ENCODE results near the gene THBS4.

The THBS4 gene

DNA sequence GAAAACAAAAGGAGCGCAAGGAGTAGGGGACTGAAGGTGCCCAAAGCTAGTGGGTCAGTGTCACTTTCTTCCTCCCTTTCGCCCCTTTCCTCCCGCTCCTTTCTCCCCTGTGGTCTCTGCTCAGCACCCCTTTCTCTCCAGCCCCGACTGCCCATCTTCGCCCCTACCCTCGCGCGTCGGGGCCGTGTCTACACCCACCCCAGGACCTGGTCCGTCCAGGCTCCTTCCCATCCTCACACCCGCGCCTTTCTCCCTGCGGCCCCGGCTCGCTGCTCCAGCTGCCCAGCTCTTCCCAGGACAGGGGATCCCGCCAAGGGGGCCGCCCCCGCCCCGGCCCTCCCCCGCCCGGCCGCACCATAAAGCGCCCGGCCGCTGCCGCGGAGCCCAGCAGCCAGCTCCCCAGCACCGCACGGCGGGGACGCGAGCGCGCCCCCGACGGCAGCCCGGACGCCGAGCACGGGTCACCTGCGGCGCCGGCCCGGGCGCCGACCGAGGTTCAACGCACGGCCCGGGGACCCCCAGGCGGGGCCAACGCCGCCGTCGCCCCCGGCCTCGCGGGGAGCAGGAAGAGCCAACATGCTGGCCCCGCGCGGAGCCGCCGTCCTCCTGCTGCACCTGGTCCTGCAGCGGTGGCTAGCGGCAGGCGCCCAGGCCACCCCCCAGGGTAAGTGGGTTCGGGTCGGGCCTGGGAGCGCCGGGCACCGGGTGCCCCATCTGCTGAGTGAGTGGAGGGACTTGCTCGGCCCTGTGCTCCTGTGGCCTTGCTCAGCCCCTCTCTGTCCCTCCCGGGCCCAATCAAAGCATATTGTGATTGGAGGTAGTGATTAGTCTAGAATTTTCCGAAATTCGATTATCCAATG is at the start of gene THBS4:
Gene THBS4, plus strand, starts transcription at position 387 of the 860 bp plus-strand sequence. Its CDS starts 190 bp downstream, at position 577.
- DNase-seq = no peak

DNA sequence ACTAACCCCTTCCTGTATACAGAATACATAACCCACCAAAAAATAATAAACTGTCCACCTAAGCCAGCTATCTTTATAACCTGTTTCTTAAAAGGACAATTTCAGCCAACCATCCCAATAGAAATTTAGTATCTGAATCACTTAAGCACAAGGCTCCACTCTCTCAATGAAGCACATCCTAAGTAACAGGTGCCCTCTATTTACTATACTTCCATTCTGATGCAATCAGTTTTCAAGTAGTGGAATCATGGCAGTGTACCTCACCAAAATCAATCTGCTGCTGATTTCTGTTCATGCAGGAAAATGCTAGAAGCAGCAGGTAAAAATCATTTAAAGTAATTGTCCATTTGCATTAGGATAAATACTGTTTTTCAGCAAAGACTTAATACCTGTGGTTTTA is 48.9 kb upstream of the THBS4 start:
- DNase-seq = no peak

DNA sequence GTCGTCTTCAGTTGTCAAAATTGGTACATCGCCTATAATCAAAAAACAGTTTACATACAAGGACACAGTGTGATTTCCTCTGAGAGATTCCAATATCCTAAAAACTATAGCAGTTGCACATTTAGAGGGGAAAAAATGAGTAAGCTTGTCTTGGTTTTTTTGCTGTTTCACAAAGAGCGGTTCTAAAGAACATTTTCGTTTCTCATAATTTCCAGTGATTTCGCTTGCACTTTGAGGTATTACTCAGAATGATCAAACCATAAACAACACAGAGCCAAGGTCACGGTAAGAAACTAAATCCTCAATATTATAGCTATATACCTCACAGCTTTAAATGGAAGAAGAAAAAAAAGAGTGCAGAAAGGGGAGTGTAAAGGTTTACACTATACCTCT is 44.9 kb upstream of the THBS4 start:
- DNase-seq = no peak

DNA sequence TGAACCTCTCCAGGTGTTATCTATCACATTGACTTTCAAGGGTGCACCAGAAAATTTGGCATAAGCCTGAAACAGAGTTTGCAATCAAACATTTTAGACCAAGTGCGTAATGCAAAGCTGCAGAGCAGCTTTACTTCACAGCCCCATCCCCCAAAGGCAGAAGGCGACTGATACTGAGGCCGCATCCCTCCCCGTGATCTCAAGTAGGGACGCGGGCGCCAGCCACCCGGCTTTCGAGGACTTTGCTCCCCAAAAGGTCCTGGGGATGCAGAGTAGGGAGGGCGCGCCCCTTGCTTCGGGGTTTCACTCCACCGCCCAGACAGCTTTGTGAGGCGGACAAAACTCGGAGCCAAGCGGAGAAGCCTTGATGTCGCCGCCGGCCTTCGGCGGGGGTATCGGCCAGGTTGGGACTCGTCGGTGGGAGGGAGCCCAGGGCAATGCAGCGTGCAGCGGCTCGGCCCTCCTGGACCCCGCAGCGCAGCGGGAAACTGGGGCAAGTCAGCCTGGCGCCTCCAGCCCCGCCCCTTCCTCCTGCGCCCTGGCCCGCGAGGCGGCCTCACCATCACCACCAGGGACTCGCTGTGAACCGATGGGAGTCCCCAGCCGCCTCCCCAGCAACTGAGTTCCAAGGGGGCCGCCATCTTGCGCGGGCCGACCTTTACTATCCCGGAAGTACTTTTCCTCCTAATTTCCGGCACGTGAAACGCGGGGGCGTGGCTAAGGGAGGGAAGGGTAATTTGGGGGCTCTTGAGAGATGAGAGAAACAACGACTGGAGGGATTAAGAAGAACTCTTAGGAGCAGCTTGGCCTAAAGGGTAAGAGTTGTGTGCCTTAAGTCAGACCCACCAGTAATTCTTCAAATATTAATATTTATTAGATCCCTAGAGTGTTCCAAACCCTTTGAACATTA is 44.3 kb upstream of the THBS4 start, which contains the start of gene MTX3:
Gene MTX3, minus strand, starts transcription at position 665 of the 910 bp plus-strand sequence. Its CDS starts 24 bp downstream, at position 641.
- peak; percentile 94 for DNase-seq

DNA sequence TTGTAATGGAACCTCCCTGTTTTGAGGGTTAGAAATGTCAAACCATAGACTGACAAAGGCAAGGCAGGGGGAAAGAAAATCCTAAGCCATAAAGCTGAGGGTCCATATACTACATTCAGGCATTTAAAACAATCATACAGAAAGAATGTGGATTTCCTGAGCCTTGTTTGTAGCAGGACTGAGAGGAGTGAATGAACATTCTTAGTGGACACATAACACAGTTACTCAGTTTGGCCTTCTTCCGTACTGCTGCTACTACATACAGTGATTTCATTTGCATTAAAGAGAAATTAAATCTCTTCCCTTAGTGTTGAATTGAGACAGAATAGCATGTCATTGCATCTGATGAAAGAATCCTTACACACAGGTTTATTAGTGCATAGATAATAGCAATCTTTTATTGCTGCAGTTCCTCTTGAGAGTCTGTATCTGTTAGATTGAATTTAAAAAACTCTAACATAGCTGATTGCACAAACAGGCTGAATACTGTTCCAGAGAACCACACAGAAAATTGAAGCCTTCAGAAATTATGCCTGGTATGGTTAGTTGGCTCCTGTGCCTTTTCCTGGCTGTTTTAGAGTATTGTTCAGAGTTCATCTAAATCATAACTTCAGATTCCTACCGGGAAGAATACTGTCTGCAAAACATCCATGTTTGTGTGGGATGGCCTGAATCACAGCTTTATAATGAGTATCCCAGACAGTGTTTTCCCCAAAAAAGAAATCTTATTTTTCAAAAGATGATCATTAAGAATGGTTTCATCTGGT is 42.1 kb upstream of the THBS4 start:
- DNase-seq = no peak

DNA sequence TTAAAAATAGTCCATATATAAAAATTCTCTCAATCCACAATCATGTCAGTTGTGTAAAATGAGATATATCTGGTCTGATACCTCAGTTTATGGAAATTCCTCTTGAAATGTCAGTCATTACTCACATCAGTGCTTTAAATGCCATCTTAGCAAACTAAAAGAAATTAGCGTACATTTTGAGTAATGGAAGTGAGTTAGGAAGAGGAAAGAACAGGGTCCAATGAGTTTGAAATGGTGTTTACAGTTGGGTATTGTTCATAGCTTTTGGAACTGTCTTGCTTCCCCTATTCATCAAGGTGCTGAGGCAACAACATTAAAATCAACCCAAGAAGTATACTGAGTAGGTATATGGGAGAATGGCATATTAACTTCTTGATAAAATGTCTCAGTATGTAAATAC is 35.4 kb upstream of the THBS4 start:
- DNase-seq = no peak

DNA sequence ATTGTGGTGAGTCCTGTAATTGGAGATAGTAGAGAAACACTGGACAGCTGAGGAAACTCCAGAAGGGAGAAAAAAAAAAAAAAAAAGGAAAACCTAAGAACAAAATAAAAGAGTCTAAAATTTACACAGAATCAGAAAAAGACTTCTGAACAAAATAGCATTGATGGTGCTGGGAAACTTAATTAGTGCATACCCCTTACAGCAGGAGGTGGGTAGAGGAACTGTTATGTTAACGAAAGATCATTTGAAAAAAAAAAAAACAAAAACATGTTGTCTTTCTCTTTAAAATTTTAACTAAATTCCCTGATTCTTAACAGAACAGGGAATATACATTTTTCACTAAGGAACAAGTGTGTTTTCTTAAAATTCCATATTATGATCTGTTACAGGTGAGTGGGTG is 32.5 kb upstream of the THBS4 start:
- DNase-seq = no peak

DNA sequence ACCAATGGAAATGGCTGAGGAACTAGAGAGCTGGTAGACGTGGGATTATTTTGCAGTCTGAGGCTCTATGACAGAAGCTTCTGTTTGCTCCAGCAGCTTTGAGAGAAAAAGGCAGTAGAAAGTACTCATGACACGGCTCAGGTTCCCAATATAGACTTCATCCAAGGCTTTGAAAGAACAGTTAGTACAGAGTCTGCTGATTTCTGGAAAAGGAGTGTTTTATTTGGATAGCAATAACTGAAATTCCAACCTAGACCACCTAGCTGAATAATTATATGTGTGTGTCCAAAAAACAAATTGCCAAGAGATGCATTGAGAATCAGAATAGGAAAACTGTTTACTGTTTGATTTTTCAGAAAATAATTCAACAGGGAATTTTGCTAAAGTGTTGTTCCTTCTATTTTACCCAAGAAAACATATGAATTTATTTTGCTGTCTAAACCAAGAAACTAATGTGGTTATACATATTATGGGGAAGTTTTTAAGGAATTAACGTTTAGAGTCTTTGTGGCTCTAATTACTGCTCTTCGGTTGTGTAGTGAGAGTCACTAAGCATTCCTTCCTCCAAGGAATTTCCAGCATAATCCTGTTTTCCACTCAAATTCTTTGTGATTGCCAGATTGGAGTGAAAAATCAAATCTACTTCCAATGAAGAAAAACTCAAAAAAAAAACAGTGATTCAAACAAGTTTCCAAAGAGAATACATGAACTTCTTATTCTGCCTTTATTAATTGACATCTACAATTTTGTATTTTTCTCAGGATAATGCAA is 26.0 kb upstream of the THBS4 start:
- no peak for DNase-seq

DNA sequence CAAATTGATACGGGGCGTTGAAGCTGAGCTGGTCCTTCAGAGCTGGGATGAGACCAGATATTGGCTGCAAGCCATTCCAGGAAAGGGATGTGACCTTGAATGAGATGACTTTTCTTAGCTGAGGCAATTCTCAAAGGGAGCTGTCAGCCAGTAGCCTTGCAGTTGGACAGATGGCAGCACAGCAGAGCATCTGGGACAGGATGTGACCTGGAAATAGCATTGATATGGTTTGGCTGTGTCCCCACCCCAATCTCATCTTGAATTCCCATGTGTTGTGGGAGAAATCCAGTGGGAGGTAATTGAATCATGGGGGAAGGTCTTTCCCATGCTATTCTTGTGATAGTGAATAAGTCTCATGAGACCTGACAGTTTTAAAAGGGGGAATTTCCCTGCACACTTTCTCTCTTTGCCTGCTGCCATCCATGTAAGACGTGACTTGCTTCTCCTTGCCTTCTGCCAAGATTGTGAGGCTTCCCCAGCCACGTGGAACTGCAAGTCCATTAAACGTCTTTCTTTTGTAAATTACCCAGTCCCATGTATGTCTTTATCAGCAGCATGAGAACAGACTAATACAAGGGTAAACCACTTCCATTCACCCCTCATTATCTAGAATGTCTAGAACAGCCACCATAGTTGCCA is 24.3 kb upstream of the THBS4 start:
- no peak for DNase-seq

DNA sequence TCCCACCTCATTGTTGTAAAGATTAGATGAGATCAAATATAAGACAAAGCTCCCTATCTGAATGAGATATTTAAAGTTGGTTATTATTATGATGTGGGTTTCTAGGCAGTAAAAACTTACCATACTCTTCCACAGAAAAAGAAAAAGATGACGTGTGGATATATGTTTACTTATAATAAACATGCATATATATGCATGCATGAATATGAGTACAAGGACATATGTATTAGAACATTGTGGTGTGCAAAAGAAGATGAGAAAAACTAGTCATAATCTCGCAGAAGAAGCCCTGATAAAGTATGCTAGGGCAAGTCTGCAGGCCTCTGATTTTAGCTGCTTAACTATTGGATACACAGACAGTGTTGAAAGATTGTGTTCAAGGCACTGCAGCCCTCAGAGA is 10.1 kb upstream of the THBS4 start:
- no peak for DNase-seq

DNA sequence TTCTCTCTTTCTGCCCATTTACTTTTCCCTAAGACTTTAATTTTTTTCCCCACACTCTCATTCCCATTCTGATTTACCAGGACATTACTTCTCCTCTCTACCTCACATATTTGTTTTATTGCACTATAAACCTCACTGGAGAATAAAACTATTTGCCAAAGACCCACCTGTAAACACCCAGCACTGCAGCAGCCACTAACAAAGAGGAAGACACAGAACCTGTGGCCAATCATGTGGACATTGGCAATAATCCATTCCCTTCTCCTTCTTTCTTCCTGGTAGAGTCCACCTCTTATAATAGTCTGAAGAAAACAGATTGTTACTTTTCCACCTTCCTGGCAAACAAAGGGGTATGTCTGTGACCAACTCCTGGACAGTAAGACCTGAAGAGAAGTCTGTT is 8.3 kb upstream of the THBS4 start:
- no peak for DNase-seq

DNA sequence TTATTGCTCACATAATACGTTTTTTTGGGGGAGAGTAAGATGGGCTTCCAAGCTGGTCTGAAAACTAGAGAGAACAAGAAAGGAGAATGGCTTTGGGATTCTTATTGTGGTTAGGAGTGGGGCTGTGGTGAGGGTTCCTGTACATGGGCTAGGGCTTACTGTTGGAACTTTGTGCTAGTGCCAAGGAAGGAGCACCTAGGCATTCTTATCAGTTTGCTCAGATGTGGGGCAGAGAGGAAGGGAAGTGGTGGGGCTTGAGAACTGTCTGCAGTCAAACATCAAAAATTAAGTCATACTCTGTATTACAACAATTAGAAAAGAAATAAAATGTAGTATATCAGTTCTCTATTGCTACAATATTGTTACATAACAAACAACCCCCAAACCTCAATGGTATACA is 4.0 kb upstream of the THBS4 start:
- no peak for DNase-seq

DNA sequence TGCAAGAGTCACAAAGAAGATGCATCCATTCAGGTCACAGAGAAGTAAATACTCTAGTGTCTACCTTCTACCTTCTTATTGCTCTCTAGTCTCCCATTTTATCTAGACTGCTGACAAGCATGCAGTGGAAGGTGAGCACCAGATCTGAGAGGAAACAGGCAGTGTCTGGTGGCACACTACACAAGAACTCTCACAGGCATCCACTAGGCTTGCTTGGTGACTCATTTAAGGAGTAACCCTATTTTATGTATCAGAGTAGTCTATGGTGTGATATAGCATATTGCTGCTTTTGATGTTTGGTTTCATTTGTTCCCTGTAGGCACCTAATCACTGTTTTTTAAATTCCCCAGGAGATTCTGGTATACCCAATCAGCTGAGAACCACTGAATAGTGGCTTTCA is 1.6 kb upstream of the THBS4 start:
- DNase-seq = peak; percentile 44

DNA sequence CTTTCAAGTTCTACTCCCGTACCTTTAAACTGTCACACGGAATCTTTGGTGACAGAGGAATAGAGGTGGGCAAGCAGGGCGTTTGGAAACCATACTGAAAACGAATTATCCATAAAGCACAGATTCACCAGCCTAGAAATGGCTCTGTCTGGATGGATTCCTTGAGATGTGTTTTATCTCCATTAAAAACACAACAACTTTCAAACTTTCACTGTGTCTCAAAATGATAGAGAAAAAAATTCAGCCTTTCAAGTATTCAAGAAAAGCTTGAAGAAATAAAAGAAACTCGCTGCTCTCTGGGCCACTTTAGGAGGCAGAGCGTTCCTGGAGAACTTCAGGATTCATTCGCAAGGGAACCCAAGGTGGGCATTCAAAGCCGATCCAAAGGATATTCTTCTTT is 589 bp upstream of the THBS4 start:
- DNase-seq = no peak

DNA sequence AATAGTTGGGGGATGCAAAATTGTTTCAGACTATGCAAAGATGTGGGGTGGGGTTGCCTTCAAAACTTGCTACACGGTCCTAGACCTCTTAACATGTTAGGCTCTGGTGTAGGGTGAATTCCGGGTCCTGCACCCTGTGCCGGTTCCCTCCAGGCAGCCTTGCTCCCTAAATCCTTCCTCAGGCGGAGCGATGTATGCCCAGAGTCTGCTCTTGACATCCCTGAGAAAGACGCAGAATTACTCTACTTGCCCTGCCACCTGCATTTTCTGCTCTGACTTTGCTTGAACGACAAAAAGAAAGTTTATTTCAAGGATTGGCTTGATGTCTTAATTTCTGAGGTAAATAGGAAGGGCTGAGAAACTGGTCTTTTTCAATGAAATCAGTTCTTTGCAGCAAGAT is 691 bp downstream of the THBS4 start:
- no peak for DNase-seq

DNA sequence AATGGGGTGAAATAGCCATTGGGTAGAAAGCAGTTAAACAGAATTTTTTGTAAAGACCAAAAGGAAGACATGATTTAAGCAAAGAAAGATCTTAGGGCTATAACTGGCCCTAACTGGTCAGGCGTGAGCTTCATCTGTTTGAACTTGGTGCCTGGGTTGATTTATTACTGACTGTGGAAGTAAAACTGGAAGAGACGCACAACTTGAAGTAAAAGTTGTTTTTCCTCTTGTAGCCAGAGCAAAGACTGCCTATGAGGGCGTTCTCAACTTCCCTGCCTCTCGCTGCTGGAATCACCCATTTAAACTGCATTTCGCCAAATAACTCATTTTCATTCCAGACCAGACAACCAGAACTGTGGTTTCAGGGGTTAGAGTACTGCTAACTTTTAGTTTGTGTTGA is 1.5 kb downstream of the THBS4 start:
- no peak for DNase-seq

DNA sequence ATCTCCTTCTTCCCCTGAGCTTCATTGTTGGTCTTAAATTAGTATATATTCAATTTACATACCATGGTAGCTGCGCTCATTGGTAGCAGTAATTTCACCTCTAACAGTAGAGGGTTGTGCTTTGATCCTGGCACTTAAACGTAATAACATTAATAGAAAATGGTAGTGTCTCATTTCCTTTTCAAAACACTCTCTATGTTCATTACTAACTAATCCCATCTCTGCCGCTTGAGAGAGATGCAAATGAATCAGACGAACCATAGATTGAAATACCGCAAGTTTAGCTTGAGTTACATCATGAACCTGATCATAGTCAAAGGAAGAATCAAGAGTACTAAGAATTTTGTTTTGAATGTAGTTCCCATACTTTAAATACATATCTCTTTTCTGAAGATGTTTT is 2.2 kb downstream of the THBS4 start:
- no peak for DNase-seq

DNA sequence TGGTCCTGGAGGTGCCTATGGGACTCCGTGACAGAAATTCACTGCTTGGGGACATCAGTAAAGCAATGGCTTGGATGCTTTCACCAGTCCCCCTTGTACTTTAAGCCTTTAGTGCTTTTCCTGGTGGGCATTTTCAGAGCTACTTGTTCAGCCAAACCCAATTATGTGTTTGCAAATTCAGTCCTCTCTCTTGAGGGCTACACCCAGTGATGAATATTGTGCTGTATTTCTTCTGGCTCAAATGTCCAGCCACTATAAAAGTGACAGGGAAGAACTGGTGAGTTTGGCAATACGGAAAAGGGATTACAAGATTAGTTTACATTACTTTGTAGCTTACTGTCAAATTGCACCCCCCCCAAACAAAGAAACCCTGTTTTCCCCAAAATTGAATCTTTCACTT is 4.5 kb downstream of the THBS4 start:
- DNase-seq = no peak

DNA sequence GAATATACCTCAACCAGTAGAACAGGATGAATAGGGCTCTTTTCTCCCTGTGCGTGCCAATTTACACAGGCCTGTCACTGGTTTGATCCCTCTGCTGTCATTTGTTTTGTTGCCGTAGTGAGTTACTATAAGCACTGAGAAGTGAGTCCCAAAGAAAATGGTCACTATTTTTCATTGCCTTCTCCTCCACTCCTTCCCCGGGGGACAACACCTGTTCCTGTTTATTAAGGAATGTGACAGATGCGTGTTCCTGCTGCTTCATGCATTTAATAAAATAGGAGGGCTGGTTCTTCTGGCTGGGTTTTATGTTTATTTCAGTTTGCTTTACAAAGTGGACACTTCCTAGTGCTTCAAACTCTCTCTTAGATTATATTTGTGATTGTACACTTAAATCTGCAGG is 6.4 kb downstream of the THBS4 start:
- no peak for DNase-seq

DNA sequence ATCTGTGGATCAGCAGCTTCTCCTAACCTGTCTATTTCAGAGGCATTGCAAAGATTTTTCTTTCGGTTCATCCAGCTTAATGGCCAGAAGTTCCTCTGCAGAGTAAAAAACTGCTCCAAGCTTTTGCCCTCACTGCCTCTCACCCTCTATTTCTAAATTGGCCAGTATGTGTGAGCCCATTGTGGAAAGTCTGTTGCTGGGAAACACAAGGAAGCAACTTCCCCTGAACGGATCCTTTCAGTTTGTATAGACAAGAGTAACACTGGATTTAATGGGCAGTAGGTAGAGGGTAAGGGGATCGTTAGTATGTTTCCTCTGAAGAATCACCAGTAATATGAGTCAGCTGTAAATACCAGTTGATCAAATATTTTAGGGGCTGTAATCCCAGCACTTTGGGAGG is 7.2 kb downstream of the THBS4 start:
- no peak for DNase-seq

DNA sequence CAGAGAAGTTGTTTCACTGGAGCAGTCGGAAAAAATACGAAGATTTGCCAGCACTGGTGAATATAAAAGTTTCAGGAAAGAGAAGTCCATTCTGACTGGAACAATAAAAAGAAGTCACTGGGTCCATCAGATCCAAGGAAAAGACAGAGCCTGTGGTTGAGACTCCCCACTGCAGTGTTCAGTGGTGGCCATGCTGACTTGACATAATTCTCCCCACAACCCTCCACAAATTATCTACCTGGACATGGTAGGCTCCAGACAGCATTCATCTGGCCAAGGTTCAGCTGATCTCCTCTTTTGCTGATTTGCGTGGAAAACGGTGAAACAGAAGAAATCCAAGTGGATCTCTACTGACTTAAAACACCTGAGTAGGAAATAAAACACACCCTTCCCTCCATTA is 8.0 kb downstream of the THBS4 start:
- no peak for DNase-seq

All from activated CD4-positive, alpha-beta T cell treated with anti-CD3 and anti-CD28 coated beads for 48 hours (primary cell).